Prostate gland (tissue), 2 donors: ENCODE measurements around the gene HNRNPA3. TPM values are rescaled to one million over a fixed set of nuclear protein-coding genes. Genes with fewer than 3 reads are reported as not detected.
"Not testable (repeated sequence)": the region's sequence is repeated elsewhere in the genome, so short reads cannot be mapped to it uniquely, and the experiment has no call there.

Source experiments
- DNase-seq: peaks from one replicate; pipeline ENCODE4 v3.0.0-alpha.2; 2019; ENCODE audit warnings: low spot score
- H3K27ac ChIP-seq, 2 donors: fragments of 200-600 bp; sonication (generic); 2 replicates each; pipeline ENCODE4 v1.5.1; 2017 to 2019
- H3K27me3 ChIP-seq: fragments of 200-600 bp; sonication (generic); replicated peaks from 2 replicates; pipeline ENCODE4 v1.5.1; 2019; ENCODE audit not compliant: insufficient read depth
- H3K36me3 ChIP-seq, 2 donors: fragments of 200-600 bp; sonication (generic); 1 replicate in 1 of 2; 2 replicates in 1 of 2; pipeline versions ENCODE4 v1.5.1 to v1.8.1; 2017 to 2019
- H3K4me1 ChIP-seq: fragments of 200-600 bp; sonication (generic); replicated peaks from 2 replicates; pipeline ENCODE4 v1.5.1; 2019
- H3K4me3 ChIP-seq, 2 donors: fragments of 200-600 bp; sonication (generic); 2 replicates each; pipeline ENCODE4 v1.5.1; 2017 to 2019
- H3K9me3 ChIP-seq: fragments of 200-600 bp; sonication (generic); 2 replicates; pipeline ENCODE4 v1.5.1; 2017
- CTCF ChIP-seq, 4 experiments: fragments of 200-600 bp in 2 of 4; fragments of 450-650 bp in 2 of 4; sonication (generic) in 2 of 4; IDR thresholded peaks; 1 replicate in 3 of 4; 2 replicates in 1 of 4; pipeline ENCODE4 v1.5.1; 2016 to 2019; ENCODE audit warnings: antibody characterized with exemption in 4 of 4, mild to moderate bottlenecking in 2 of 4, moderate library complexity in 2 of 4
- POLR2A ChIP-seq: fragments of 450-650 bp; IDR thresholded peaks from one replicate; pipeline ENCODE4 v1.6.1; 2016; ENCODE audit warnings: antibody characterized with exemption, mild to moderate bottlenecking
- POLR2AphosphoS5 ChIP-seq: sonication (generic); formaldehyde crosslinking; IDR thresholded peaks from one replicate; pipeline ENCODE4 v1.6.1; 2017; ENCODE audit warnings: antibody characterized with exemption
- WGBS: methylation state at CpG from one replicate; pipeline ENCODE4 v1.1.5; 2018; 5-methylcytosine and 5-hydroxymethylcytosine counted together
- intact Hi-C: fragments of 100-400 bp; cut with DNase I; formaldehyde crosslinking; loops from one replicate; pipeline ENCODE4 v1.14.2; 2022
- total RNA-seq, 2 donors: library from RNA; depleted of rRNA; stranded (reverse); fragments of >200 nt; gene quantifications; one replicate each; pipeline ENCODE4 v1.1.0, GENCODE V29; 2016

The HNRNPA3 gene
- total RNA-seq, 2 donors from 2014 or later, result 56.5 to 57.0 TPM

GRCh38 chr2:177188482-177189469 lies 23.8 kb upstream of the HNRNPA3 start:
- H3K4me1 ChIP-seq, result no peaks in the 10 kb centered on the region
- intact Hi-C loops, result no loop called here
- H3K9me3 ChIP-seq, result no peaks in the 10 kb centered on the region
- no peak for TF ChIP-seq POLR2AphosphoS5
- H3K27ac ChIP-seq, result no peak overlapping the region
- 95% methylated on average over 7 of the region's 7 CpGs for WGBS
- DNase-seq, result no peak
- H3K27me3 ChIP-seq, result no peaks in the 10 kb centered on the region
- H3K4me3 ChIP-seq, result no peak overlapping the region
- no peaks in the 10 kb centered on the region for H3K36me3 ChIP-seq

- Histone ChIP-seq H3K9me3 (no peaks in the 10 kb centered on the region), H3K4me3 (no peak overlapping the region), H3K27ac (no peak overlapping the region), H3K4me1 (no peaks in the 10 kb centered on the region), H3K36me3 (no peaks in the 10 kb centered on the region), H3K27me3 (no peaks in the 10 kb centered on the region)
- no peak for DNase-seq
- TF ChIP-seq POLR2AphosphoS5 (no peak), CTCF (IDR thresholded peaks at IDR 0.05) (no peak), POLR2A (no peak)
- WGBS, result 97% methylated on average over 1 of the region's 1 CpG
- intact Hi-C loops, result no loop called here
Observed at GRCh38 chr2:177190941-177191340, 21.7 kb upstream of the HNRNPA3 start.

- intact Hi-C loops, result no loop called here
- no peaks in the 10 kb centered on the region for H3K36me3 ChIP-seq
- H3K9me3 ChIP-seq, result no peaks in the 10 kb centered on the region
- no peak overlapping the region for H3K4me3 ChIP-seq
- DNase-seq, result no peak
- H3K4me1 ChIP-seq, result no peaks in the 10 kb centered on the region
- 29% methylated on average over 1 of the region's 1 CpG for WGBS
- TF ChIP-seq POLR2A, result no peak
- no peak for TF ChIP-seq POLR2AphosphoS5
- no peak for TF ChIP-seq CTCF (IDR thresholded peaks at IDR 0.05)
- no peak overlapping the region for H3K27ac ChIP-seq
- no peaks in the 10 kb centered on the region for H3K27me3 ChIP-seq
Observed at GRCh38 chr2:177192788-177193187, 19.8 kb upstream of the HNRNPA3 start.

- Histone ChIP-seq H3K36me3 (no peaks in the 10 kb centered on the region), H3K4me1 (no peaks in the 10 kb centered on the region), H3K4me3 (no peak overlapping the region), H3K9me3 (no peaks in the 10 kb centered on the region), H3K27ac (no peak overlapping the region), H3K27me3 (no peaks in the 10 kb centered on the region)
- no peak for TF ChIP-seq CTCF (IDR thresholded peaks at IDR 0.05)
- no peak for TF ChIP-seq POLR2A
- no peak for TF ChIP-seq POLR2AphosphoS5
- DNase-seq, result no peak
- 85% methylated on average over 4 of the region's 4 CpGs for WGBS
- intact Hi-C loops, result no loop called here
Observed at GRCh38 chr2:177193240-177193639, 19.4 kb upstream of the HNRNPA3 start.

GRCh38 chr2:177195194-177195593 lies 17.4 kb upstream of the HNRNPA3 start:
- Histone ChIP-seq H3K27ac (no peak overlapping the region), H3K9me3 (no peaks in the 10 kb centered on the region), H3K4me3 (no peak overlapping the region), H3K36me3 (no peaks in the 10 kb centered on the region), H3K4me1 (no peaks in the 10 kb centered on the region), H3K27me3 (no peaks in the 10 kb centered on the region)
- intact Hi-C loops, result no loop called here
- DNase-seq, result no peak
- 82% methylated on average over 1 of the region's 1 CpG for WGBS
- TF ChIP-seq POLR2A (no peak), CTCF (IDR thresholded peaks at IDR 0.05) (no peak), POLR2AphosphoS5 (no peak)

- DNase-seq, H3K27me3 ChIP-seq, H3K4me3 ChIP-seq, H3K27ac ChIP-seq, H3K4me1 ChIP-seq, H3K9me3 ChIP-seq, intact Hi-C loops, H3K36me3 ChIP-seq: not testable (repeated sequence)
- 93% methylated on average over 7 of the region's 7 CpGs for WGBS
Observed at GRCh38 chr2:177200419-177200818, 12.2 kb upstream of the HNRNPA3 start.
